Testis (tissue), 2 donors: ENCODE measurements around the gene CACNA1C.

ENCODE experiments used
- POLR2A ChIP-seq: fragments of 450-650 bp; IDR thresholded peaks from one replicate; pipeline ENCODE4 v1.6.1; 2017; ENCODE audit warnings: antibody characterized with exemption, mild to moderate bottlenecking, moderate library complexity
- TF ChIP-seq, protein P1 (sequence below), 3 experiments: fragments of 450-650 bp in 2 of 3; fragments of 200-600 bp in 1 of 3; sonication (generic) in 1 of 3; IDR thresholded peaks; one replicate each; pipeline ENCODE4 v1.5.1; 2016 to 2019; ENCODE audit warnings: antibody characterized with exemption in 3 of 3, mild to moderate bottlenecking in 2 of 3, moderate library complexity in 1 of 3

DNA sequence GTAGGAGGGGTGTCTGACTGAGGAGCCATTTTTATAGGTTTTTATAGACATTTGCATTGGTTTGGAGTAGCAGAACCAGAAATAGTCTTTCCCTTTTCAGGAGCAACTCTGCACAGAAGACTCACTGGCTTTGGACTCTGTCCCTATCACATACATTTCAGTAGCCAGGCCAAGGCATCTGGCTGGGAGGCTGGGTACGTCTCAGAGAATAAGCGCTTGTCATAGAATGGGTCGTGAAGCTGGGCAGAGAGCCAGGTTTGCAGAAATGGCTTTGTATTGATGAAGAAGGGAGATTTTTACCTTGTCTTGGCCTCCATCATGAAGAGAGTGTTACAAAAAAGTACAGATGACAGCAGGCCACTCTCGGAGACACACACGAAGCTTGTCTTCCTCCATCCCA lies 98.6 kb downstream of the CACNA1C start:
- TF ChIP-seq, protein P1, sequence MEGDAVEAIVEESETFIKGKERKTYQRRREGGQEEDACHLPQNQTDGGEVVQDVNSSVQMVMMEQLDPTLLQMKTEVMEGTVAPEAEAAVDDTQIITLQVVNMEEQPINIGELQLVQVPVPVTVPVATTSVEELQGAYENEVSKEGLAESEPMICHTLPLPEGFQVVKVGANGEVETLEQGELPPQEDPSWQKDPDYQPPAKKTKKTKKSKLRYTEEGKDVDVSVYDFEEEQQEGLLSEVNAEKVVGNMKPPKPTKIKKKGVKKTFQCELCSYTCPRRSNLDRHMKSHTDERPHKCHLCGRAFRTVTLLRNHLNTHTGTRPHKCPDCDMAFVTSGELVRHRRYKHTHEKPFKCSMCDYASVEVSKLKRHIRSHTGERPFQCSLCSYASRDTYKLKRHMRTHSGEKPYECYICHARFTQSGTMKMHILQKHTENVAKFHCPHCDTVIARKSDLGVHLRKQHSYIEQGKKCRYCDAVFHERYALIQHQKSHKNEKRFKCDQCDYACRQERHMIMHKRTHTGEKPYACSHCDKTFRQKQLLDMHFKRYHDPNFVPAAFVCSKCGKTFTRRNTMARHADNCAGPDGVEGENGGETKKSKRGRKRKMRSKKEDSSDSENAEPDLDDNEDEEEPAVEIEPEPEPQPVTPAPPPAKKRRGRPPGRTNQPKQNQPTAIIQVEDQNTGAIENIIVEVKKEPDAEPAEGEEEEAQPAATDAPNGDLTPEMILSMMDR (IDR thresholded peaks at IDR 0.05) = no peak
- TF ChIP-seq POLR2A = no peak
